OCI-LY7 (cell line): Measurements from ENCODE around the gene SIM1. TPM values are rescaled to one million over a fixed set of nuclear protein-coding genes. Genes with fewer than 3 reads are reported as not detected.

Experiments
- BruUV-seq: library from RNA; stranded (reverse); fragments of 400-500 nt; replicated peaks from 2 replicates; lab custom pipeline; 2021; lab: Mats Ljungman, UMichigan
- CTCF ChIA-PET: fragments of 300-600 bp; sonication (Branson Sonifier 250); formaldehyde crosslinking; loops from one replicate; lab custom pipeline; 2022; ENCODE audit warnings: antibody characterized with exemption; ENCODE audit not compliant: unreplicated experiment; lab: Charles Lee
- POLR2A ChIA-PET: fragments of 300-600 bp; sonication (Branson Sonifier 250); formaldehyde crosslinking; loops from one replicate; lab custom pipeline; 2022; ENCODE audit warnings: antibody characterized with exemption; lab: Charles Lee
- DNase-seq: peaks from one replicate; pipeline ENCODE4 v3.0.0-alpha.2; 2015; ENCODE audit warnings: low spot score
- H2AFZ ChIP-seq: fragments of 200-600 bp; sonication (generic), shearing (Covaris generic); 2 replicates; pipeline ENCODE4 v1.6.1; 2014; ENCODE audit warnings: mild to moderate bottlenecking, antibody characterized with exemption, low read length, moderate library complexity
- H3K27ac ChIP-seq: fragments of 200-600 bp; sonication (generic); 2 replicates; pipeline ENCODE4 v1.5.1; 2014; ENCODE audit warnings: mixed run types, low read depth, mild to moderate bottlenecking, moderate library complexity, low read length, inconsistent platforms; ENCODE audit not compliant: poor library complexity, severe bottlenecking
- H3K36me3 ChIP-seq: fragments of 200-600 bp; sonication (generic); 2 replicates; pipeline ENCODE4 v1.6.1; 2014; ENCODE audit warnings: mild to moderate bottlenecking, antibody characterized with exemption, low read length, moderate library complexity, mixed read lengths; ENCODE audit not compliant: insufficient read depth
- H3K4me1 ChIP-seq: fragments of 200-600 bp; sonication (generic); 2 replicates; pipeline ENCODE4 v1.5.1; 2014; ENCODE audit warnings: mild to moderate bottlenecking, low read length; ENCODE audit not compliant: insufficient read depth, poor library complexity, severe bottlenecking
- H3K4me2 ChIP-seq: fragments of 200-600 bp; sonication (generic); 2 replicates; pipeline ENCODE4 v1.6.1; 2014; ENCODE audit warnings: mild to moderate bottlenecking, low read length
- H3K4me3 ChIP-seq: fragments of 200-600 bp; sonication (generic); 2 replicates; pipeline ENCODE4 v1.5.1; 2014; ENCODE audit warnings: mild to moderate bottlenecking, low read depth, low read length; ENCODE audit not compliant: poor library complexity, severe bottlenecking
- H3K79me2 ChIP-seq: fragments of 200-600 bp; sonication (generic); 2 replicates; pipeline ENCODE4 v1.6.1; 2016; ENCODE audit warnings: low read depth, mild to moderate bottlenecking, low read length, moderate library complexity, mixed read lengths; ENCODE audit not compliant: insufficient read depth
- H3K9me2 ChIP-seq: fragments of 200-600 bp; sonication (generic); 2 replicates; pipeline ENCODE4 v1.6.1; 2016; ENCODE audit warnings: mild to moderate bottlenecking, low read length, mixed read lengths; ENCODE audit not compliant: insufficient read depth
- H3K9me3 ChIP-seq: fragments of 200-600 bp; sonication (generic); 2 replicates; pipeline ENCODE4 v1.6.1; 2014; ENCODE audit warnings: mild to moderate bottlenecking, mixed run types, low read length, mixed read lengths
- H4K20me1 ChIP-seq: fragments of 200-600 bp; sonication (generic); 2 replicates; pipeline ENCODE4 v1.6.1; 2014; ENCODE audit warnings: mild to moderate bottlenecking, antibody characterized with exemption, low read length, moderate library complexity, mixed read lengths; ENCODE audit not compliant: insufficient read depth
- CTCF ChIP-seq: fragments of 200-600 bp; sonication (generic); conservative IDR thresholded peaks from 2 replicates; pipeline ENCODE4 v1.5.1; 2014; ENCODE audit warnings: mild to moderate bottlenecking, antibody characterized with exemption, low read length, moderate library complexity, mixed read lengths
- EZH2phosphoT487 ChIP-seq: fragments of 200-600 bp; sonication (generic); IDR thresholded peaks from 2 replicates; pipeline ENCODE4 v1.6.1; 2018; ENCODE audit warnings: low read depth, borderline replicate concordance, mild to moderate bottlenecking, mixed run types, antibody characterized with exemption, low read length, moderate library complexity, mixed read lengths
- intact Hi-C: fragments of 100-400 bp; cut with micrococcal nuclease; formaldehyde crosslinking; loops from one replicate; pipeline ENCODE4 v1.10.0; 2022; ENCODE audit not compliant: unreplicated experiment
- total RNA-seq, 2 experiments: library from RNA; depleted of rRNA in 1 of 2; stranded (reverse); fragments of >200 nt in 1 of 2; shearing (Covaris generic) in 1 of 2; gene quantifications; 2 replicates each; pipeline ENCODE4 v1.2.3, GENCODE V29; 2014 to 2022

Gene SIM1
- total RNA-seq, 2 experiments from 2014 or later: not detected

- Histone ChIP-seq H3K79me2 (no peaks in the 10 kb centered on the region), H3K9me2 (no peaks in the 10 kb centered on the region), H2AFZ (no peak overlapping the region), H3K4me2 (no peak overlapping the region), H3K36me3 (no peaks in the 10 kb centered on the region), H3K9me3 (no peaks in the 10 kb centered on the region), H3K27ac (no peak overlapping the region), H3K4me1 (no peaks in the 10 kb centered on the region), H4K20me1 (no peaks in the 10 kb centered on the region), H3K4me3 (no peak overlapping the region)
- POLR2A ChIA-PET: no interaction called here
- no peak for TF ChIP-seq CTCF
- no peak for TF ChIP-seq EZH2phosphoT487
- intact Hi-C loops: loop anchor here (5.0 kb wide), 3 partner anchors 187 to 473 kb away; no protein-coding TSS in a partner anchor
- CTCF ChIA-PET: no interaction called here
- BruUV-seq: no TSS peak
- DNase-seq: no peak
These were observed 11.0 kb upstream of the SIM1 start for GRCh38 chr6:100475554-100476320.

- BruUV-seq: no TSS peak
- Histone ChIP-seq H3K36me3 (no peaks in the 10 kb centered on the region), H3K9me3 (no peaks in the 10 kb centered on the region), H3K27ac (no peak overlapping the region), H3K4me1 (no peaks in the 10 kb centered on the region), H4K20me1 (no peaks in the 10 kb centered on the region), H3K4me3 (no peak overlapping the region), H3K9me2 (no peaks in the 10 kb centered on the region), H3K4me2 (no peak overlapping the region), H3K79me2 (no peaks in the 10 kb centered on the region), H2AFZ (no peak overlapping the region)
- no peak for DNase-seq
- intact Hi-C loops: loop anchor here (5.0 kb wide), 1 partner anchor 101 kb away; no protein-coding TSS in a partner anchor
- TF ChIP-seq CTCF (no peak), EZH2phosphoT487 (no peak)
- ChIA-PET POLR2A (interaction anchor here (0.6 kb wide), 1 partner anchor 9 kb away, joined by 3 read pairs; the partner anchor contains the start of gene SIM1), CTCF (no interaction called here)
These were observed 8.5 kb upstream of the SIM1 start for GRCh38 chr6:100473182-100473581.

- intact Hi-C loops: loop anchor here (5.0 kb wide), 1 partner anchor 100 kb away; no protein-coding TSS in a partner anchor
- Histone ChIP-seq H3K4me2 (no peak overlapping the region), H3K4me3 (no peak overlapping the region), H3K9me3 (no peaks in the 10 kb centered on the region), H3K36me3 (no peaks in the 10 kb centered on the region), H2AFZ (no peak overlapping the region), H3K4me1 (no peaks in the 10 kb centered on the region), H3K79me2 (no peaks in the 10 kb centered on the region), H3K27ac (no peak overlapping the region), H3K9me2 (no peaks in the 10 kb centered on the region), H4K20me1 (no peaks in the 10 kb centered on the region)
- TF ChIP-seq CTCF (no peak), EZH2phosphoT487 (no peak)
- POLR2A ChIA-PET: no interaction called here
- no peak for DNase-seq
- no TSS peak for BruUV-seq
- CTCF ChIA-PET: no interaction called here
These were observed 8.0 kb upstream of the SIM1 start for GRCh38 chr6:100472674-100473073.
